ENCODE measurements around the gene DNAJC13. TPM values are rescaled to one million over a fixed set of nuclear protein-coding genes. Genes with fewer than 3 reads are reported as not detected.

DNAJC13 gene
- total RNA-seq, 2 donors from 2014 or later: 41.3 to 51.3 TPM

GRCh38 chr3:132461544-132461943, 44.2 kb downstream of the DNAJC13 start:
- H3K36me3 ChIP-seq: no peaks in the 10 kb centered on the region
- intact Hi-C loops (cut with DNase I): no loop called here

GRCh38 chr3:132464066-132464465, 46.8 kb downstream of the DNAJC13 start:
- no peak overlapping the region for H3K27ac ChIP-seq
- no peak for DNase-seq
- no peaks in the 10 kb centered on the region for H3K9me3 ChIP-seq
- no peaks in the 10 kb centered on the region for H3K4me1 ChIP-seq
- H3K27me3 ChIP-seq: no peaks in the 10 kb centered on the region
- H3K4me3 ChIP-seq: no peak overlapping the region
- H3K36me3 ChIP-seq: no peaks in the 10 kb centered on the region
- H3K9ac ChIP-seq (ENCODE audit: low read depth in 2 of 2, low read length in 2 of 2): no peak overlapping the region
- TF ChIP-seq, protein P1, sequence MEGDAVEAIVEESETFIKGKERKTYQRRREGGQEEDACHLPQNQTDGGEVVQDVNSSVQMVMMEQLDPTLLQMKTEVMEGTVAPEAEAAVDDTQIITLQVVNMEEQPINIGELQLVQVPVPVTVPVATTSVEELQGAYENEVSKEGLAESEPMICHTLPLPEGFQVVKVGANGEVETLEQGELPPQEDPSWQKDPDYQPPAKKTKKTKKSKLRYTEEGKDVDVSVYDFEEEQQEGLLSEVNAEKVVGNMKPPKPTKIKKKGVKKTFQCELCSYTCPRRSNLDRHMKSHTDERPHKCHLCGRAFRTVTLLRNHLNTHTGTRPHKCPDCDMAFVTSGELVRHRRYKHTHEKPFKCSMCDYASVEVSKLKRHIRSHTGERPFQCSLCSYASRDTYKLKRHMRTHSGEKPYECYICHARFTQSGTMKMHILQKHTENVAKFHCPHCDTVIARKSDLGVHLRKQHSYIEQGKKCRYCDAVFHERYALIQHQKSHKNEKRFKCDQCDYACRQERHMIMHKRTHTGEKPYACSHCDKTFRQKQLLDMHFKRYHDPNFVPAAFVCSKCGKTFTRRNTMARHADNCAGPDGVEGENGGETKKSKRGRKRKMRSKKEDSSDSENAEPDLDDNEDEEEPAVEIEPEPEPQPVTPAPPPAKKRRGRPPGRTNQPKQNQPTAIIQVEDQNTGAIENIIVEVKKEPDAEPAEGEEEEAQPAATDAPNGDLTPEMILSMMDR (IDR thresholded peaks at IDR 0.05): no peak
- intact Hi-C loops (cut with DNase I): no loop called here

More at GRCh38 chr3:132461544-132461943, 44.2 kb downstream of the DNAJC13 start:
- Histone ChIP-seq H3K27ac (no peak overlapping the region), H3K4me3 (no peak overlapping the region), H3K9ac (ENCODE audit: low read depth in 2 of 2, low read length in 2 of 2) (no peak overlapping the region), H3K9me3 (no peaks in the 10 kb centered on the region), H3K27me3 (no peaks in the 10 kb centered on the region), H3K4me1 (no peaks in the 10 kb centered on the region)
- TF ChIP-seq, protein P1 (IDR thresholded peaks at IDR 0.05): no peak
- DNase-seq: no peak

GRCh38 chr3:132469326-132469725, 52.0 kb downstream of the DNAJC13 start:
- intact Hi-C loops (cut with DNase I): no loop called here
- Histone ChIP-seq H3K4me1 (no peaks in the 10 kb centered on the region), H3K4me3 (no peak overlapping the region), H3K36me3 (no peaks in the 10 kb centered on the region), H3K9ac (ENCODE audit: low read depth in 2 of 2, low read length in 2 of 2) (no peak overlapping the region), H3K27me3 (no peaks in the 10 kb centered on the region), H3K9me3 (no peaks in the 10 kb centered on the region), H3K27ac (no peak overlapping the region)
- no peak for DNase-seq
- TF ChIP-seq, protein P1 (IDR thresholded peaks at IDR 0.05): no peak

- Histone ChIP-seq H3K27ac (no peak overlapping the region), H3K36me3 (peaks cover 7% of the 10 kb centered on the region), H3K9me3 (no peaks in the 10 kb centered on the region), H3K9ac (ENCODE audit: low read depth in 2 of 2, low read length in 2 of 2) (no peak overlapping the region), H3K27me3 (no peaks in the 10 kb centered on the region), H3K4me3 (no peak overlapping the region), H3K4me1 (no peaks in the 10 kb centered on the region)
- TF ChIP-seq, protein P1 (IDR thresholded peaks at IDR 0.05): no peak
- DNase-seq: no peak
- intact Hi-C loops (cut with DNase I): no loop called here
These were observed 68.8 kb downstream of the DNAJC13 start for GRCh38 chr3:132486099-132486498.

DNA sequence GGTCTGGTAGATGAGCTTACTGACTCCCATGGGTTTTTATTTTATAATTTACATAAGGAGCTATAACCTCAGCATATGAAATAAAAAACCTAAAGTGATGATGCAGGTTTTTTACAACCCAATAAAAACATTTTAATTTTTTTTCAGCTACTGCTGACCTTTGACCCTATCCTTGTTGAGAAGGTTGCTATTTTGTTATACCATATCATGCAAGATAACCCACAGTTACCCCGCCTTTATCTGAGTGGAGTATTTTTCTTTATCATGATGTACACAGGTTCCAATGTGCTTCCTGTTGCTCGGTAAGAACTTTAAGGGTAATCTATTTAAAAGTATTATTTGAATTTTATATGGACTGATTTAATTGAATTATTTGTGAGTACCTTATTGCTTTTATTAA, 70.8 kb downstream of the DNAJC13 start:
- Histone ChIP-seq H3K9ac (ENCODE audit: low read depth in 2 of 2, low read length in 2 of 2) (peak overlapping the region in 1 of 2 donors; percentile 36), H3K36me3 (peaks cover 16% of the 10 kb centered on the region), H3K27me3 (no peaks in the 10 kb centered on the region), H3K4me3 (no peak overlapping the region), H3K4me1 (no peaks in the 10 kb centered on the region), H3K27ac (peak overlapping the region; percentile 62), H3K9me3 (no peaks in the 10 kb centered on the region)
- intact Hi-C loops (cut with DNase I): no loop called here
- no peak for DNase-seq
- TF ChIP-seq, protein P1 (IDR thresholded peaks at IDR 0.05): no peak
